Stimulated activated CD4-positive, alpha-beta T cell treated with anti-CD3 and anti-CD28 coated beads, Interleukin-4, amount 100 ng/mL, for 24 hours (primary cell): ENCODE data around the gene KEAP1.
"Not testable (repeated sequence)": the region's sequence is repeated elsewhere in the genome, so short reads cannot be mapped to it uniquely, and the experiment has no call there.

Experiments used
- DNase-seq: peaks from one replicate; pipeline ENCODE4 v3.0.0-alpha.2; 2020

Gene KEAP1

GRCh38 chr19:10503002-10503789 is at the start of gene KEAP1:
KEAP1 (minus strand) TSS chr19:10503356; CDS start chr19:10500033, 3,323 bp downstream.
- DNase-seq: peak; percentile 48

- peak; percentile 41 for DNase-seq
Measured at GRCh38 chr19:10552510-10553053, 49.4 kb upstream of the KEAP1 start.

GRCh38 chr19:10551698-10552301 is 48.6 kb upstream of the KEAP1 start:
- DNase-seq: peak; percentile 47

GRCh38 chr19:10551006-10551405 is 47.9 kb upstream of the KEAP1 start:
- DNase-seq: not testable (repeated sequence)

- no peak for DNase-seq
Measured at GRCh38 chr19:10550336-10550735, 47.2 kb upstream of the KEAP1 start.

GRCh38 chr19:10549733-10550132 is 46.6 kb upstream of the KEAP1 start:
- no peak for DNase-seq

GRCh38 chr19:10548746-10549276 is 45.7 kb upstream of the KEAP1 start:
- no peak for DNase-seq

GRCh38 chr19:10546817-10547216 is 43.7 kb upstream of the KEAP1 start:
- DNase-seq: no peak

GRCh38 chr19:10544753-10545251 is 41.6 kb upstream of the KEAP1 start:
- no peak for DNase-seq

- DNase-seq: no peak
Measured at GRCh38 chr19:10544242-10544752, 41.1 kb upstream of the KEAP1 start.

GRCh38 chr19:10543420-10544241 is 40.5 kb upstream of the KEAP1 start, which contains the start of gene ATG4D:
ATG4D (plus strand) TSS chr19:10543904; CDS start chr19:10544091, 187 bp downstream.
- peak; percentile 76 for DNase-seq

GRCh38 chr19:10543059-10543419 is 39.9 kb upstream of the KEAP1 start:
- no peak for DNase-seq

GRCh38 chr19:10539016-10539415 is 35.9 kb upstream of the KEAP1 start:
- DNase-seq: not testable (repeated sequence)

GRCh38 chr19:10538204-10538983 is 35.2 kb upstream of the KEAP1 start:
- DNase-seq: no peak

- DNase-seq: no peak
Measured at GRCh38 chr19:10537668-10538067, 34.5 kb upstream of the KEAP1 start.

GRCh38 chr19:10535613-10536012 is 32.5 kb upstream of the KEAP1 start:
- DNase-seq: no peak

- DNase-seq: no peak
Measured at GRCh38 chr19:10533646-10534386, 30.7 kb upstream of the KEAP1 start.

GRCh38 chr19:10532457-10532856 is 29.3 kb upstream of the KEAP1 start:
- DNase-seq: no peak

GRCh38 chr19:10526887-10527286 is 23.7 kb upstream of the KEAP1 start:
- not testable (repeated sequence) for DNase-seq

- DNase-seq: no peak
Measured at GRCh38 chr19:10525636-10526035, 22.5 kb upstream of the KEAP1 start.

- no peak for DNase-seq
Measured at GRCh38 chr19:10523135-10523636, 20.0 kb upstream of the KEAP1 start.
